T-cell (primary cell): ENCODE measurements around the gene CALML6. TPM values are rescaled to one million over a fixed set of nuclear protein-coding genes. Genes with fewer than 3 reads are reported as not detected.

Source experiments
- ATAC-seq, 4 experiments: fragments of 200-7000 bp in 3 of 4; fragments of 150-1000 bp in 1 of 4; cut with Tn5 transposase; replicated peaks in 1 of 4; 1 replicate in 3 of 4; 2 replicates in 1 of 4; pipeline ENCODE4 v1.10.0; 2021; ENCODE audit warnings: moderate library complexity in 3 of 4, mild to moderate bottlenecking in 2 of 4, moderate number of reproducible peaks in 1 of 4
- CTCF ChIA-PET, 2 donors: fragments of 300-600 bp; sonication (Branson Sonifier 250); formaldehyde crosslinking; loops; one replicate each; lab custom pipeline; 2022; ENCODE audit warnings: antibody characterized with exemption in 2 of 2; lab: Charles Lee
- POLR2A ChIA-PET, 2 donors: fragments of 300-600 bp; sonication (Branson Sonifier 250); formaldehyde crosslinking; loops; one replicate each; lab custom pipeline; 2022; ENCODE audit warnings: antibody characterized with exemption in 2 of 2; lab: Charles Lee
- DNase-seq, 35 experiments: peaks; one replicate each; pipeline versions ENCODE4 v3.0.0 to v3.0.0-alpha.2; 2013 to 2023
- H3K27ac ChIP-seq: one replicate; pipeline ENCODE4 v1.5.1; 2013; ENCODE audit warnings: low read length
- H3K27me3 ChIP-seq, 2 experiments: replicated peaks in 1 of 2; 1 replicate in 1 of 2; 2 replicates in 1 of 2; pipeline versions ENCODE4 v1.6.1 to v1.7.0; 2013; ENCODE audit warnings: low read length in 1 of 2, mixed read lengths in 1 of 2; ENCODE audit not compliant: control insufficient read depth in 2 of 2, insufficient read depth in 2 of 2; ENCODE audit errors: extremely low read depth in 1 of 2
- H3K36me3 ChIP-seq, 2 donors: 1 replicate in 1 of 2; 2 replicates in 1 of 2; pipeline versions ENCODE4 v1.6.1 to v1.7.0; 2013; ENCODE audit warnings: low read length in 1 of 2; ENCODE audit not compliant: control insufficient read depth in 2 of 2, insufficient read depth in 1 of 2; ENCODE audit errors: extremely low read depth in 1 of 2
- H3K4me1 ChIP-seq, 2 experiments: 1 replicate in 1 of 2; 2 replicates in 1 of 2; pipeline versions ENCODE4 v1.6.1 to v1.7.0; 2013; ENCODE audit warnings: low read length in 2 of 2, mixed read lengths in 1 of 2; ENCODE audit not compliant: insufficient read depth in 2 of 2, control insufficient read depth in 1 of 2; ENCODE audit errors: extremely low read depth in 1 of 2
- H3K4me3 ChIP-seq, 2 donors: 1 replicate in 1 of 2; 2 replicates in 1 of 2; pipeline versions ENCODE4 v1.5.1 to v1.7.0; 2013; ENCODE audit warnings: mild to moderate bottlenecking in 2 of 2, low read length in 1 of 2, moderate library complexity in 1 of 2; ENCODE audit not compliant: control insufficient read depth in 1 of 2; ENCODE audit errors: extremely low read depth in 1 of 2
- H3K9me3 ChIP-seq: 2 replicates; pipeline ENCODE4 v1.7.0; 2013
- H3K27ac Mint-ChIP-seq, 2 donors: one replicate each; pipeline ENCODE4 v1.8.0; 2020 to 2021; ENCODE audit warnings: mild to moderate bottlenecking in 2 of 2, mixed read lengths in 2 of 2
- H3K27me3 Mint-ChIP-seq, 2 donors: one replicate each; pipeline ENCODE4 v1.8.0; 2021 to 2022; ENCODE audit warnings: mixed read lengths in 2 of 2
- H3K36me3 Mint-ChIP-seq: one replicate; pipeline ENCODE4 v1.8.0; 2021; ENCODE audit warnings: mixed read lengths
- H3K4me1 Mint-ChIP-seq, 3 donors: one replicate each; pipeline ENCODE4 v1.8.0; 2020 to 2022; ENCODE audit warnings: mixed read lengths in 3 of 3, mild to moderate bottlenecking in 1 of 3
- H3K4me3 Mint-ChIP-seq, 3 donors: one replicate each; pipeline ENCODE4 v1.8.0; 2020 to 2022; ENCODE audit warnings: mild to moderate bottlenecking in 3 of 3, mixed read lengths in 3 of 3, moderate library complexity in 3 of 3
- H3K9me3 Mint-ChIP-seq, 3 donors: one replicate each; pipeline ENCODE4 v1.8.0; 2020 to 2022; ENCODE audit warnings: mixed read lengths in 3 of 3
- WGBS: methylation state at CpG from one replicate; pipeline ENCODE4 v1.1.5; 2013; ENCODE audit warnings: missing lambda C conversion rate; ENCODE audit not compliant: insufficient coverage; 5-methylcytosine and 5-hydroxymethylcytosine counted together
- total RNA-seq, 35 experiments: library from RNA in 6 of 35; stranded (reverse) in 6 of 35; fragments of 120-200 nt in 1 of 35; gene quantifications; one replicate each; pipeline versions ENCODE4 v1.2.1 to v1.2.4 and lab custom pipeline; 2013 to 2026

The CALML6 gene
- total RNA-seq, 5 donors from 2014 or later (not counting 1 experiment from before 2014, with no cell fraction given), result 0.82 to 1.3 (median 1.1) TPM

DNA sequence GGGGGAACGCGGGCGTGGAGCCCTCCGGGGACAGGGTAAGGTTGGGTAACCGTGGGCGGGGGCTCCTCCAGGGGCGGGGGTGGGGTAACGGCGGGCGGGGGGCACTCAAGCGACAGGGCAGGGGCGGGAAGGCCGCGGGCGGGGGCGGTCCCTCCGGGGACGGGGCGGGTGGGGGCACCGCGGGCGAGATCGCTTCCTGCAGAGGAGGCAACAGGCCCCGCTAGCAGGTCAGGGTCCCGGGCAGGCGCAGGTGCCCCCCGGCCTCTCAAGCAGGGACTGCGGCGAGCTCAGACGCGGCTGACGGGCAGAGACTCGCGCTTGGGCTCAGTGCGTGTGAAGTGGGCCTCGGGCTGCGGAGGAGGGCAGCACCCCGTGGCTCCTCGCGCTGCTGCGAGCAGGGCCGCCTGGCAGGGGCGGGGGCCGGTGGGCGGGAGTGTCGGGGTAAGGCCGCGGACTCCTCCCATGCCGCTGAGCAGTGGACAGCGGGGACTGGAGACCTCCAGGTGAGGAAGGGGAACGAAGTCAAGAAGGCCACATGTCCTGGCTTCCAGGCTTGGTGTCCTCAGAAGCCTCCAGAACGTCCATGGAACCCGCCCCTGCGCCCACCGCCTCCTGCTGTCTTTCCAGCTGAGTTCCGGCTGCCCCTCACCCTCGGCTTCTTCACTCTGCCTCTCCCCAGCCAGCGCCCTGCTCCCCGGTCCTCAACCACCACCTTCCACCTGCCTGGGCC is 23.5 kb upstream of the CALML6 start:
- Mint-ChIP-seq H3K27ac (peak overlapping the region; percentile 97 to 98), H3K4me3 (peak overlapping the region; percentile 87 to 92 (median 91)), H3K4me1 (peaks cover 58 to 64% (median 58%) of the 10 kb centered on the region in 3 donors), H3K27me3 (no peaks in the 10 kb centered on the region), H3K36me3 (no peaks in the 10 kb centered on the region), H3K9me3 (no peaks in the 10 kb centered on the region)
- Histone ChIP-seq H3K36me3 (no peaks in the 10 kb centered on the region), H3K9me3 (no peaks in the 10 kb centered on the region), H3K27ac (peak overlapping the region; percentile 77), H3K4me1 (peaks cover 28 to 72% of the 10 kb centered on the region in 2 experiments), H3K4me3 (peak overlapping the region; percentile 62 to 71), H3K27me3 (peaks cover 0 to 19% of the 10 kb centered on the region in 2 experiments)
- POLR2A ChIA-PET, result no interaction called here
- DNase-seq (peak in 32 of 35 experiments; percentile 25 to 89 (median 76)), ATAC-seq (peak; percentile 54 to 71 (median 54))
- CTCF ChIA-PET, result interaction anchor here in 1 of 2 donors (0.6 to 1.1 kb wide), 3 partner anchors 17 to 277 kb away, joined by 3 to 6 read pairs (median 5); no protein-coding TSS in a partner anchor
- 2% methylated on average over 53 of the region's 59 CpGs for WGBS

DNA sequence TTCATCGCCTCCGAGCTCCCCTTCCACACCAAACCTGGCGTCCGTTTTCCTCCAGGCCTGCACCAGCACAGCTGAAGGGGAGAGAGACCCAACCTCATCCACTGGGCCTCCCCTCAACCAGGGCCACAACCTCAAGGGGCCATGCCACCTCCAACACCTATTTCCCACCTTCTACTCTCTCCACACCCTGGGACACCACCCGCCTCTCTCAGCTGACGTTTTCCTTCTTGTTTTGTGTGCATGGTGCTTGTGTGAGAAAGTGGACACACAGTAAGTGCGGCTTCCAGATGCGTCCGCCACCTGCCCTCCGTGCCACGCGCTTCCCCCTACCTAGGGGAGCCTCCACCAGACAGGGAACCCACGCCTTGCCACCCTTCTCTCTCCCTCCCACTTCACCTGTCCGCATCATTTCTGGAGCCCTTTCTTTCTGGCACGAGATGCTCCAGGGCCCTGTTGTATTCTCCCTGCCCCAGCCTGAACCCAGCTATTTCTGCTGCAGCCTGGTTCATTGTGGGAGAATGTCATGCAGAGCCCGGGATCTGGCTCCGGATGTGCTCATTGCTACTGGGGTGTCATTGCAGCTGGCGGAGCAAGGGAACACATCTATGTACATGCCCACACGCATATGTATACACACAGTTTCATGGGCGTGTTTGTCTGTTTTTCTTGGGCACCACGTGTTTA is 22.8 kb upstream of the CALML6 start:
- H3K4me1 Mint-ChIP-seq, result peaks cover 52 to 60% (median 55%) of the 10 kb centered on the region in 3 donors

DNA sequence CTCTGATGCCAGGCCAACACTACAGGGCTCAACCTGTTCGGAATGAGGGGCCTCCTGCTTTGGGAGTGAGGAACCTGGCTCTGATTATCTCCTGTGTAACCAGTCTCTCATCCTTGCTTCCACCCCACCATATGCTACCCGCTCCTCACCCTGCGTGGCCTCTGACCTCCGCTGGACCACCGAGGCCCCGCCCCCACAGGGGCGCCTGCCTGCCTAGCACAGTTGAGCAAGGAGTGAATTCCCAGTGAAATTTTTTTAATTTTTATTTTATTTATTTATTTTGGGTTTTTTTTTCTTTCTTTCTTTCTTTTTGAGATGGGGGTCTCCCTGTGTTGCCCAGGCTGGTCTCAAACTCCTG is 22.3 kb upstream of the CALML6 start:
- WGBS, result no CpG with 5 or more reads among the region's 7 CpGs
- Histone ChIP-seq H3K9me3 (no peaks in the 10 kb centered on the region), H3K27me3 (peaks cover 0 to 21% of the 10 kb centered on the region in 2 experiments), H3K4me1 (peaks cover 22 to 64% of the 10 kb centered on the region in 2 experiments), H3K36me3 (no peaks in the 10 kb centered on the region), H3K4me3 (peak overlapping the region in 1 of 2 donors; percentile 62), H3K27ac (peak overlapping the region; percentile 77)
- Mint-ChIP-seq H3K27me3 (no peaks in the 10 kb centered on the region), H3K36me3 (no peaks in the 10 kb centered on the region), H3K9me3 (no peaks in the 10 kb centered on the region), H3K27ac (peak overlapping the region; percentile 97 to 98), H3K4me3 (peak overlapping the region; percentile 87 to 92 (median 91)), H3K4me1 (peaks cover 46 to 55% (median 49%) of the 10 kb centered on the region in 3 donors)
- ATAC-seq (no peak), DNase-seq (no peak)
- POLR2A ChIA-PET, result no interaction called here
- CTCF ChIA-PET, result no interaction called here

More for the DNA sequence above, 22.8 kb upstream of the CALML6 start:
- H3K27ac ChIP-seq, result peak overlapping the region; percentile 77
- ATAC-seq (no peak), DNase-seq (peak in 3 of 35 experiments; percentile 7 to 41 (median 16))
- WGBS, result 48% methylated on average over 17 of the region's 21 CpGs
- CTCF ChIA-PET, result interaction anchor here in 1 of 2 donors (0.6 to 1.1 kb wide), 2 partner anchors 17 to 85 kb away, joined by 3 to 5 read pairs; no protein-coding TSS in a partner anchor
- H3K4me3 ChIP-seq, result peak overlapping the region; percentile 62 to 71
- POLR2A ChIA-PET, result no interaction called here
- no peaks in the 10 kb centered on the region for H3K36me3 ChIP-seq
- peaks cover 0 to 21% of the 10 kb centered on the region in 2 experiments for H3K27me3 ChIP-seq
- H3K27me3 Mint-ChIP-seq, result no peaks in the 10 kb centered on the region
- H3K36me3 Mint-ChIP-seq, result no peaks in the 10 kb centered on the region
- no peaks in the 10 kb centered on the region for H3K9me3 Mint-ChIP-seq
- H3K4me1 ChIP-seq, result peaks cover 25 to 68% of the 10 kb centered on the region in 2 experiments
- peak overlapping the region; percentile 97 to 98 for H3K27ac Mint-ChIP-seq
- H3K4me3 Mint-ChIP-seq, result peak overlapping the region; percentile 87 to 92 (median 91)
- no peaks in the 10 kb centered on the region for H3K9me3 ChIP-seq

DNA sequence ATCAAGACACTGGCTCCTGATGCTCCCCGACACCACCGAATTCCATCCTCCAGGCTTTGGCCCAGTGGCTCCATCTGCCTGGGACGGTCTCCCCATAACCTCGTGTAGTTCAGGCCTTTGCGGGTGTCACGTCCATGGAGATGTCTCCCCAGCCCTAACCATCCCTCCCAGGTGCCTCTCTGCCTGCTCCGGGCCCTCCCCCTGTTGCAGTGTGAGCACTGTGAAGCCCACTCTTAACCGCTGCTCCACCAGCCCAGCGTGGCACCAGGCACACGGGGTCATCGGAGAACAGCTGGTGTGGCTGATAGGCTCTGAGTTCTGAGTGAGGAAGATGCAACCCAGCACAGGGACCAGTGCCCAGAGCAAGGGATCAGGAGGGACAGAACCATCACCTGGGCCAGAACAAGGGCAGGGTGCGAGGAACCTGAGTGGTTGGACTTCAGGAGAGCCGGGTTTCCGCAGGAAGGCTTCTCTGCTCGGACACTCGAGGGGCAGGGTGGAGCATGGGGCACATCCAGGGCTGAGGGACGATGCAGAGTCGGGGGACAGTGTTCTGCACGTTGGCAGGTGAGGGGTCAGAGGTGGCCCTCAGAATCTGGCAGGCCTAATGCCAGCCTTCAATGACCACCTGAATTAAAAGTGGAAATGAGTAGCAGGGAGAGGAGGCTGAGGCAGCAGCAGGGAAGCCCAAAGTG is 21.6 kb upstream of the CALML6 start:
- WGBS, result 94% methylated on average over 17 of the region's 19 CpGs
- no peaks in the 10 kb centered on the region for H3K36me3 ChIP-seq
- no peaks in the 10 kb centered on the region for H3K36me3 Mint-ChIP-seq
- peaks cover 0 to 21% of the 10 kb centered on the region in 2 experiments for H3K27me3 ChIP-seq
- H3K9me3 Mint-ChIP-seq, result no peaks in the 10 kb centered on the region
- no peak for ATAC-seq
- H3K9me3 ChIP-seq, result no peaks in the 10 kb centered on the region
- peak overlapping the region; percentile 56 to 92 (median 61) for H3K4me3 Mint-ChIP-seq
- no peak overlapping the region for H3K27ac ChIP-seq
- no peaks in the 10 kb centered on the region for H3K27me3 Mint-ChIP-seq
- peaks cover 39 to 48% (median 42%) of the 10 kb centered on the region in 3 donors for H3K4me1 Mint-ChIP-seq
- peaks cover 19 to 57% of the 10 kb centered on the region in 2 experiments for H3K4me1 ChIP-seq
- POLR2A ChIA-PET, result no interaction called here
- CTCF ChIA-PET, result interaction anchor here in 1 of 2 donors (0.5 kb wide), 1 partner anchor 49 kb away, joined by 3 read pairs; no protein-coding TSS in a partner anchor
- no peak for DNase-seq
- H3K4me3 ChIP-seq, result no peak overlapping the region
- peak overlapping the region; percentile 75 for H3K27ac Mint-ChIP-seq

DNA sequence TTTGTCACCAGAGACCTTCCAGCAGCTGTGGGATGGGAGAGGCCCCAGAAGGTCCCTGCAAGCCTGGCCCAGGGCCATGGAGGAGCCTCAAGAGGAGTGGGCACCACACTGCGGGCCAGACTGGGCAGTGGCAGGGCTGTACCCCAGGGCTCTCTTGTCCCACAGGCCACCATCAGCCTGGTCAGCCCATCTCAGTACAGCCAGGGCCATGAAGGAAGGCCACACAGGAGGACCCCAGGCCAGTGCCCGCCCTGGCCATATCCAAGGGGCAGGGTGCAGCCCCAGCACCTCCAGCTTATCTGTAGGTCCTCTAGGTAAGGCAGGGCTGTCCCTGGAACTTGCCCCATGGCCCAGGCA is 21.1 kb upstream of the CALML6 start:
- POLR2A ChIA-PET, result no interaction called here
- H3K4me3 Mint-ChIP-seq, result peak overlapping the region in 1 of 3 donors; percentile 47
- 100% methylated on average over 2 of the region's 2 CpGs for WGBS

More for the DNA sequence above, 21.1 kb upstream of the CALML6 start:
- DNase-seq, result no peak
- H3K4me1 Mint-ChIP-seq, result peaks cover 34 to 43% (median 37%) of the 10 kb centered on the region in 3 donors
- peaks cover 0 to 21% of the 10 kb centered on the region in 2 experiments for H3K27me3 ChIP-seq
- no peaks in the 10 kb centered on the region for H3K9me3 ChIP-seq
- no peaks in the 10 kb centered on the region for H3K36me3 Mint-ChIP-seq
- peak overlapping the region; percentile 55 to 75 for H3K27ac Mint-ChIP-seq
- H3K27ac ChIP-seq, result no peak overlapping the region
- no peaks in the 10 kb centered on the region for H3K27me3 Mint-ChIP-seq
- no peaks in the 10 kb centered on the region for H3K36me3 ChIP-seq
- no peak for ATAC-seq
- CTCF ChIA-PET, result interaction anchor here in 1 of 2 donors (0.5 kb wide), 1 partner anchor 50 kb away, joined by 3 read pairs; no protein-coding TSS in a partner anchor
- H3K4me1 ChIP-seq, result peaks cover 16 to 52% of the 10 kb centered on the region in 2 experiments
- no peak overlapping the region for H3K4me3 ChIP-seq
- no peaks in the 10 kb centered on the region for H3K9me3 Mint-ChIP-seq
